Measurements from ENCODE around the gene FAR1.

Gene FAR1

GRCh38 chr11:13664351-13664750 is 4.1 kb upstream of the FAR1 start:
- TF ChIP-seq FOXM1 (IDR thresholded peaks at IDR 0.05; ENCODE audit: borderline replicate concordance, low read depth) (no peak), EGR1 (IDR thresholded peaks at IDR 0.05) (no peak), CEBPB (IDR thresholded peaks at IDR 0.05) (no peak), TEAD4 (IDR thresholded peaks at IDR 0.05) (no peak)

- TF ChIP-seq ZBTB7A (IDR thresholded peaks at IDR 0.05; ENCODE audit: low read depth), result no peak
These were observed 1.8 kb upstream of the FAR1 start for GRCh38 chr11:13666708-13667107.

GRCh38 chr11:13667245-13667644 is 1.2 kb upstream of the FAR1 start:
- no peak for TF ChIP-seq EP300 (IDR thresholded peaks at IDR 0.05; ENCODE audit: borderline replicate concordance)
- TF ChIP-seq REST (IDR thresholded peaks at IDR 0.05; ENCODE audit: low read depth), result no peak
- TF ChIP-seq NFIC (IDR thresholded peaks at IDR 0.05), result no peak
- TF ChIP-seq TCF12 (IDR thresholded peaks at IDR 0.05; ENCODE audit: low read depth), result no peak
- no peak for TF ChIP-seq FOXM1 (IDR thresholded peaks at IDR 0.05; ENCODE audit: borderline replicate concordance, low read depth)
- no peak for TF ChIP-seq CREB1 (IDR thresholded peaks at IDR 0.05; ENCODE audit: low read depth)
- TF ChIP-seq USF1 (IDR thresholded peaks at IDR 0.05), result no peak
- TF ChIP-seq ZBTB7A (IDR thresholded peaks at IDR 0.05; ENCODE audit: low read depth), result no peak
- no peak for TF ChIP-seq YY1 (IDR thresholded peaks at IDR 0.05; ENCODE audit: low read depth)
- TF ChIP-seq MAX (IDR thresholded peaks at IDR 0.05), result no peak
- no peak for TF ChIP-seq EGR1 (IDR thresholded peaks at IDR 0.05)
- no peak for TF ChIP-seq CEBPB (IDR thresholded peaks at IDR 0.05)

- TF ChIP-seq TAF1 (IDR thresholded peaks at IDR 0.05; ENCODE audit: low read depth), result no peak
- no peak for TF ChIP-seq CREB1 (IDR thresholded peaks at IDR 0.05; ENCODE audit: low read depth)
- no peak for TF ChIP-seq ZBTB7A (IDR thresholded peaks at IDR 0.05; ENCODE audit: low read depth)
- TF ChIP-seq REST (IDR thresholded peaks at IDR 0.05; ENCODE audit: low read depth), result no peak
- TF ChIP-seq TEAD4 (IDR thresholded peaks at IDR 0.05), result no peak
- TF ChIP-seq USF1 (IDR thresholded peaks at IDR 0.05), result no peak
- no peak for TF ChIP-seq YY1 (IDR thresholded peaks at IDR 0.05; ENCODE audit: low read depth)
- no peak for TF ChIP-seq RAD21 (IDR thresholded peaks at IDR 0.05; ENCODE audit: low read depth)
- TF ChIP-seq FOXM1 (IDR thresholded peaks at IDR 0.05; ENCODE audit: borderline replicate concordance, low read depth), result no peak
These were observed 720 bp upstream of the FAR1 start for GRCh38 chr11:13667795-13668101.

- TF ChIP-seq ZBTB7A (IDR thresholded peaks at IDR 0.05; ENCODE audit: low read depth) (no peak), MAX (IDR thresholded peaks at IDR 0.05) (peak; percentile 73)
These were observed 571 bp downstream of the FAR1 start for GRCh38 chr11:13668957-13669521.

GRCh38 chr11:13669544-13670488 is 1.3 kb downstream of the FAR1 start:
- TF ChIP-seq TAF1 (IDR thresholded peaks at IDR 0.05; ENCODE audit: low read depth), result no peak
- no peak for TF ChIP-seq ZBTB7A (IDR thresholded peaks at IDR 0.05; ENCODE audit: low read depth)
- TF ChIP-seq CEBPB (IDR thresholded peaks at IDR 0.05), result no peak
- TF ChIP-seq USF1 (IDR thresholded peaks at IDR 0.05), result no peak
- no peak for TF ChIP-seq RAD21 (IDR thresholded peaks at IDR 0.05; ENCODE audit: low read depth)
- TF ChIP-seq REST (IDR thresholded peaks at IDR 0.05; ENCODE audit: low read depth), result no peak
- no peak for TF ChIP-seq MAX (IDR thresholded peaks at IDR 0.05)
- TF ChIP-seq TCF12 (IDR thresholded peaks at IDR 0.05; ENCODE audit: low read depth), result no peak
- TF ChIP-seq EP300 (IDR thresholded peaks at IDR 0.05; ENCODE audit: borderline replicate concordance), result no peak
- TF ChIP-seq FOXM1 (IDR thresholded peaks at IDR 0.05; ENCODE audit: borderline replicate concordance, low read depth), result no peak
- TF ChIP-seq NFIC (IDR thresholded peaks at IDR 0.05), result no peak
- TF ChIP-seq TEAD4 (IDR thresholded peaks at IDR 0.05), result no peak
- TF ChIP-seq YY1 (IDR thresholded peaks at IDR 0.05; ENCODE audit: low read depth), result no peak
- no peak for TF ChIP-seq CREB1 (IDR thresholded peaks at IDR 0.05; ENCODE audit: low read depth)
- TF ChIP-seq EGR1 (IDR thresholded peaks at IDR 0.05), result no peak
